HG03108 (cell line): Measurements from ENCODE around the gene UBE3A.
A peak's percentile ranks its signal among the peaks of the same experiment; 100 is the strongest.
"Not testable (repeated sequence)": the region's sequence is repeated elsewhere in the genome, so short reads cannot be mapped to it uniquely, and the experiment has no call there.

Experiments
- ATAC-seq: cut with Tn5 transposase; IDR thresholded peaks from one replicate; pipeline ENCODE4 v1.9.1; 2021; ENCODE audit warnings: moderate library complexity; ENCODE audit not compliant: unreplicated experiment

Gene UBE3A

GRCh38 chr15:25438601-25439368 lies at the start of gene UBE3A:
Gene UBE3A, minus strand, starts transcription at chr15:25439024. Its CDS starts 29,917 bp downstream, at chr15:25409107.
- ATAC-seq = peak; percentile 87

GRCh38 chr15:25487226-25487884 lies 48.5 kb upstream of the UBE3A start:
- ATAC-seq = no peak

- ATAC-seq = no peak
These were observed 47.2 kb upstream of the UBE3A start for GRCh38 chr15:25486051-25486450.

- no peak for ATAC-seq
These were observed 42.5 kb upstream of the UBE3A start for GRCh38 chr15:25481208-25481859.

- no peak for ATAC-seq
These were observed 39.5 kb upstream of the UBE3A start for GRCh38 chr15:25478313-25478712.

GRCh38 chr15:25477816-25478215 lies 39.0 kb upstream of the UBE3A start:
- ATAC-seq = no peak

GRCh38 chr15:25474251-25474650 lies 35.4 kb upstream of the UBE3A start:
- ATAC-seq = no peak

GRCh38 chr15:25470230-25470629 lies 31.4 kb upstream of the UBE3A start:
- ATAC-seq = no peak

- ATAC-seq = no peak
These were observed 30.6 kb upstream of the UBE3A start for GRCh38 chr15:25469377-25469776.

GRCh38 chr15:25468611-25469010 lies 29.8 kb upstream of the UBE3A start:
- no peak for ATAC-seq

GRCh38 chr15:25465835-25466234 lies 27.0 kb upstream of the UBE3A start:
- ATAC-seq = no peak

GRCh38 chr15:25464784-25465183 lies 26.0 kb upstream of the UBE3A start:
- no peak for ATAC-seq

- ATAC-seq = no peak
These were observed 25.6 kb upstream of the UBE3A start for GRCh38 chr15:25464383-25464782.

- ATAC-seq = no peak
These were observed 17.4 kb upstream of the UBE3A start for GRCh38 chr15:25456196-25456595.

- no peak for ATAC-seq
These were observed 16.4 kb upstream of the UBE3A start for GRCh38 chr15:25455226-25455625.

- ATAC-seq = no peak
These were observed 15.9 kb upstream of the UBE3A start for GRCh38 chr15:25454771-25455170.

- ATAC-seq = not testable (repeated sequence)
These were observed 14.4 kb upstream of the UBE3A start for GRCh38 chr15:25453246-25453645.

GRCh38 chr15:25451501-25451900 lies 12.7 kb upstream of the UBE3A start:
- no peak for ATAC-seq

- no peak for ATAC-seq
These were observed 11.3 kb upstream of the UBE3A start for GRCh38 chr15:25450163-25450562.

GRCh38 chr15:25446076-25446475 lies 7.3 kb upstream of the UBE3A start:
- ATAC-seq = no peak

GRCh38 chr15:25445412-25445811 lies 6.6 kb upstream of the UBE3A start:
- ATAC-seq = no peak

GRCh38 chr15:25441111-25441510 lies 2.3 kb upstream of the UBE3A start:
- no peak for ATAC-seq
